Hepatic stellate cell (primary cell): ENCODE data around the gene SCG5.

Experiments used
- DNase-seq: peaks from one replicate; pipeline ENCODE4 v3.0.0; 2011; ENCODE audit warnings: low spot score

SCG5 gene

GRCh38 chr15:32691689-32692038 is 50.2 kb downstream of the SCG5 start:
- DNase-seq = no peak

DNA sequence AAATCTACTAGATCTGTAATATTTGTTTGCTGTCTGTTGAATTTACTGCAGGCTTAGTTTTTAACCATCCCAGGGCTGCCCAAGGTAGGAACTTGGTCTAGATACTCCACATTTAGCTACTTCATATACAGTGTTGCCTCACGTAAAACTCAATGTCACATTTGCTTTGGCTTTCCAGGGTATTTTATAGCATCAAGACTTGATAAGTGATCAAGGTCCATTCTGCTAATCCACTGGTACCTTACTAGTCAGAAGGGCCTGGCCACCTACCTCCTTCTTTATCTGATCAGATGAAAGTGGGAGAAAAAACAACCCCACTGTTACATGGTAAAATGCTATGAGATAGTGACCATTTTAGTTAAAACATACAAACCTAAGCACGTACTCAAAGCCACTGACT is 50.8 kb downstream of the SCG5 start:
- no peak for DNase-seq

DNA sequence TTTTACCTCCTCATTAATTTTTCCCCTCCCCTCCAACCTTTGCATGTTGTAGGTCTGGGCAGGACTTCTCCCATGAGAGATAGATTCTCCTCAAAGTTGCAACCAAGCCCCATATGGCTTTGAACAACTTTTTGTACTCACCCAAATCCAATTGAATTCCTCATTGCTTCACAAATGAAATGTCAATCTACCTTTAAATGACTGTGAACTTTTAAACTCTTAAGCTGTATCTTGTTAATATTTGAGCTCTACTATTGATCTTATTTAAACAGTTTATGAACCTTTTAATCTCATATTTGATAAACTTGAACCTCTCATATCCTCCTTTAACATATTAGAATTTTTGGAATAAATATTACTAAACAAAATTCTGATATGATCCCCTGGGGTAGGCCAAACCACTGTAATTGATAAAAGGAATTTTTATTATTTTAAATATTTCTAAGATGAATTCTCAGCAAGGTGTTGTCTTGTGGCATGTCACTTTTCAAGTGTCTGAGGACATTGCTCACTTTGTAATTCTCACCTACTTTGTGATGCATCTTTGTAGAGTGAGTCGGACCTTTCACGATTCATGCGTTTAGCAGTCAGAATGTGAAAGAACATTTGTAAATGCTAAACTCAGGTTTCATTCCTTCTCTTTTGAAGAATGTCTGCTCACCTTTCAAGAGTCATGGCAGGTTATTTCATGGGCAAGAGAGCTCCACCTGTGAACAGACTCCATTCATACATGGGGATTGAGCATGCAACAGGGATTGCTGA is 52.9 kb downstream of the SCG5 start:
- DNase-seq = no peak

DNA sequence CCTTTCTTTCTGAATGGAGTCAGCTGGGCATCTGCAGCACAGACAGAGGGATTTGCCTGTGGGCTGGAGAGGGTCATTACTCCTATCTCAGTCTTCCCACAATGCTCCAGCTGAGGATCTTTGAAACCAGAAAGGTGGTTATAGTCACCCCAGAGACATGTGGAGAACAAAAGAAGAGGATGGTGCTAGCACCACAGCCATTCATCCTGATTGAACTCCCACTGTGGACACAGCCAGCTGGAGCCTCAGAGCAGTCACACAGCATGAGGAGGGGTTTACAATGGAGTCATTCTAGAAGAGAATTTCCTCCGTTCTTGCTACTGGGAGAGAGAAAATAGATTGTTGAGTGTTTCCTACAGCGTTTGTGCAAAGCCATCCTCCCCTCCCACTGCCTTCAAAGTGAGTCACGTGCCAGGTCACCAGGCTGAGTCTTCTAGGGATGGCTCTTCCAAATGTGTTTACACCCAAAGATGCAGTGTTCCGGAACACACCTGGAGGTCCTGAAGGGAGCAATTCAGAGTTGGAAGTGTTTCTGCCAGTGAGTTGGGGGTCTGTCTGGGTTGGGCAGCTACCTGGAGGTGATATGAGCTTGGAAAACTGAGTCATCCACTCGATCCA is 57.4 kb downstream of the SCG5 start:
- DNase-seq = no peak

- no peak for DNase-seq
Measured at GRCh38 chr15:32700501-32701150, 59.1 kb downstream of the SCG5 start.

DNA sequence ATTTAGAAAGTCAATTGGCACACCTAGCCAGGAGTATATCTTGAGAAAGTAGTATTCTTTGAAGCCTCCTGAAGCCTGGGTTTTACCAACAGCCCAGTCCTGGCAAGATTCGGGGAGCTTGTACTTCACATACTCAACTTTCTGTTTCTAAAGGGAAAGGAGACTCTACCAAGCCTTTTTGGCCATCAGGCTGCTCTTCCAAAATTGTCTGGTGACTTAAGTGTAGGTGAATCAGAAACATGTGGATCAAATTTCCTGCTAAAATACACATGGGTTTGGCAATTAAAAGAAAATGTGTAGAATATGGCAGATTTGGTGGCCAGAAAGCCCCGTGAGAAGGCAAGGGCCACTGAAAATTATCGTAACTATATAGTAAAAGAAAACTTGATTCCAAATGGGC is 60.4 kb downstream of the SCG5 start:
- DNase-seq = no peak

GRCh38 chr15:32704395-32704981 is 63.0 kb downstream of the SCG5 start:
- no peak for DNase-seq

GRCh38 chr15:32705446-32705845 is 63.9 kb downstream of the SCG5 start:
- DNase-seq = no peak

DNA sequence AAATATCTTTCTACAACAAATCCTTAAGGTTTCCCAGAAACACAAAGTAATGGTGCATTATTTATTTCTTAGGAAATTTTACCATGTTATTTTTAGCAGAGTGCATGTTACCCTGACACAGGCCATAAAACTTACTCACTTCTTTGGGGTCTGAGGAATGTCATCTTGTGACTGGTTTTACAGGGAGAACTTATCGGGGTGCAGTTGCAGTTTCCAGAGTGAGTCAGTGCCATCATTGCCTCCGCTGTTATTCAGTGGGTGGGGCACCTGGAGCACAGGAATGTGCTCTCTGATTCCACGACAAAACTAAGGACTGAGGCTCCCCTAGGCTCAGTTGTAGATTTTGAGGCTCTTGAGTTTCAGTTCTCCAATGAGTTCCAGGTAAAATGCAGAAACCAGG is 65.2 kb downstream of the SCG5 start:
- DNase-seq = peak; percentile 82

DNA sequence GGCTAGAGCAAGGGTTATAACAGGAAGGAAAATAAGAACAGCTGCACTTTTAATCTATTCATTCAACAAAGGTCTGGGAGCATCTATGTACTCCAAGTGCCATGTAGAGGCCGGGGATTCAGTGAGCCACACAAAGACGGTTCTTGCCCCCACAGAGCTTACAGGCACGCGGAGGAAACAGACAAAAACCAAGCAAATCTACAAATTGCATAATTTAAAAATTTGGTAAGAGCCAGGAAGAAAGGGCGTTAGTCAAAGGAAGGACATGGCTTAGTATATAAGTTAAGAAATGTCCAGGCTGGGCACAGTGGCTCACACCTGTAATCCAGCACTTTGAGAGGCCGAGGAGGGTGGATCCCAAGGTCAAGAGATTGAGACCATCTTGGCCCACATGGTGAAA is 65.9 kb downstream of the SCG5 start:
- no peak for DNase-seq

GRCh38 chr15:32709295-32710033 is 68.0 kb downstream of the SCG5 start:
- DNase-seq = no peak

GRCh38 chr15:32715276-32715675 is 73.8 kb downstream of the SCG5 start:
- no peak for DNase-seq

DNA sequence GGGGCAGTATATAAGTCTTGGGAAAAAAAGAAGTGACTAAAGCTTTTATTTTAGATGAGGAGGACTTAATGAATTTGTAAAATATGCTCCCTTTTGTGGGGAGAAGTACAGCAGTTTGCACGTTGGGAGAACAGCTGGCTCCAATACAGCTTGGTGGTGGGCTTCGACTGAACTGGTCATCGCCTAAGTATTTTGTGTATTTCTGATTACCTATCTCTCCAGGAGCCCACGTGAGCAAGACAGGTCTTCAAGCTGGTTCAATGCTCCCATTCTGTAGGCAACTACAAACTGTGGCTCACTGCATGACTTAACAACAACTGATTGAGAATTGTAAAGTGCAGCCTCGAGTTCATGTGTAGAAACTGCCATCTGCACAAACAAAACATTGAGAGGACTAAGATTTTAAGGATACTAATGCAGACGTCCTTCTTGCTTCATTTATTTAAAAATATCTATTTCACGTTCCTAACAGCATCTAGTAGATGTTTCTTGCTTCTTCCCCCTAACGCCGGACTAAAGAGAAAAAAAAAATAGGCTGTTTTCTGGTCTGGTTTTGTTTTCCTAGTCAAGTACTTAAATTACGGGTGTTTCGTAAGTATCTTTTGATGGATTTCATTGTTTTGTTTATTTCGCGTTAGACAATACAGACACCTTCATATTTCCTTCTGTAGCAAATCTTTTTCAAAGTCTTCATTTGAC is 74.9 kb downstream of the SCG5 start:
- DNase-seq = no peak

DNA sequence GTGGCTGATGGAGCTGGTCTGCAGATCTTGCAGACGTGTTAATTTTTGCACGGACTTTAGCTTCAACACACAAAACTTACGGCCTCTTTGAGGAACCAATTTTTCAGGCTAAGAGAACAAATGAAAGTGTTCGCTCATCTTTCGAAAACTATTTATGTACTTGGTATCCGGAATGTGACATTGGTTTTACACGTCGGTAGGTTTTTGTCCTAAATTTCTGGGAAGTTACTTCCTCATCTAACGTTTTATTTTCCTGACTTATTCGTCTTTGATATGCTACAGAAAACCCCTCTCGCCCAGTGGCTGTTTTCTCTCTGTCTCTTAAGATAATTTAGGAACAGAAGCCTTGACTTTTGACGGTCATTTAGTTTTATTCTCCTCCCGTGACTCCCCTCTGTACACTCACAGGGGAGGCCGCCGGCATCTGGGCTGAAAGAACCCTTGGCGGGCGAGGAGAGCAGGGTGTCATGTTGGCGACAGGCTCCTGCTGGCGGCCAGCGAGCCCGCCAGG is 75.5 kb downstream of the SCG5 start:
- DNase-seq = no peak

- peak; percentile 87 for DNase-seq
Measured at GRCh38 chr15:32717426-32718226, 76.1 kb downstream of the SCG5 start, which contains the start of gene GREM1. TSS of gene GREM1 (plus strand) at chr15:32718004. CDS start at chr15:32730691, 12,687 bp downstream.

DNA sequence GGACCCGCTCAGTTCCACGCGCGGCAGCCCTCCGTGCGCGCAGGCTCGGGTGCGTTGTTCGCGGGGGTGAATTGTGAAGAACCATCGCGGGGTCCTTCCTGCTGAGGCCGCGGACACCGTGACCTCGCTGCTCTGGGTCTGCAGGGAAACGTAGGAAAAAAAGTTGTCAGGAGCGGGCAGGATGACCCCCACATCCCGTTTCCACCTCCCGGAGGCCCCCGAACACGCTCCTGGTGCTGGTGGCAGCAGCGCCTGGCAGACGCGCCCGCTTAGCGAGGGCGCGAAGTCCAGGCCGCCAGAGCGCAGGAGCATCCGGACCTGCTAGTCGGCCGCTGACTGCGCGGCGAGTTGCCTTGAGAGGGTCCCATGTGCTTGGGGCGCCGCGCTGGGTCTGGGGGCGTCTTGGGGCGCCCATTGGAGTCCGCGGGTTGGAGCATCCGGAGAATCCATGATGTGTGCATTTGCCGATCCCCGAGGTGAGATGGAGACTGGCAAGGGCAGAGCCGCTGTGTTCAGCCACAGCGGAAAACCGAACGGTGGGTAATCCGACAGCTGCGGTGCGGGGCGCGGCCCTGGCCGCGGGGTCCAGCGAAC is 76.8 kb downstream of the SCG5 start:
- DNase-seq = no peak

GRCh38 chr15:32718821-32719716 is 77.6 kb downstream of the SCG5 start:
- DNase-seq = no peak

DNA sequence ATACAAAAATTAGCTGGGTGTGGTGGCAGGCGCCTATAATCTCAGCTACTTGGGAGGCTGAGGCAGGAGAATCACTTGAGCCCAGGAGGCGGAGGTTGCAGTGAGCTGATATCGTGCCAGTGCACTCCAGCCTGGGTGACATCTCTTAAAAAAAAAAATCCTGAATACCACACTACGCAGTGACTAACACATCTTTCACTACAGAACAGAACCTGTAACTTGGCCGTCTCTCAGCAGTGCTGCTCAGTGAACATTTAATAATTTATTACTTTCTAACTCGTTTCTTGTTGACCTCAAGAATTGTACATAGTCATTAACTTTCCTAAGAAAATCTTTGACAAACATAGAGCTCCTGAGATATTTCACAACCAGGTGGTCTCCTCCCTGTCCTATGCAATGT is 80.1 kb downstream of the SCG5 start:
- no peak for DNase-seq

- no peak for DNase-seq
Measured at GRCh38 chr15:32722136-32722535, 80.6 kb downstream of the SCG5 start.
